ENCODE results near the gene GPC2. TPM values are rescaled to one million over a fixed set of nuclear protein-coding genes. Genes with fewer than 3 reads are reported as not detected.
"Not testable (repeated sequence)": the region's sequence is repeated elsewhere in the genome, so short reads cannot be mapped to it uniquely, and the experiment has no call there.

Gene GPC2
- total and polyA plus RNA-seq, 5 donors from 2014 or later, result 0.16 to 7.0 (median 0.25) TPM; not detected in 1

GRCh38 chr7:100198266-100198665 lies 21.1 kb upstream of the GPC2 start:
- H3K27me3 ChIP-seq (ENCODE audit: control insufficient read depth, insufficient read depth, low read length), result no peaks in the 10 kb centered on the region
- H3K36me3 ChIP-seq (ENCODE audit: control insufficient read depth, insufficient read depth, low read length), result no peaks in the 10 kb centered on the region
- no peak overlapping the region for H3K27ac Mint-ChIP-seq
- no peak overlapping the region for H3K4me3 ChIP-seq (ENCODE audit: low read depth, low read length)
- no peaks in the 10 kb centered on the region for H3K9me3 Mint-ChIP-seq
- no peaks in the 10 kb centered on the region for H3K9me3 ChIP-seq (ENCODE audit: control insufficient read depth in 2 of 2, low read length in 2 of 2)
- H3K27ac ChIP-seq (ENCODE audit: insufficient read depth, low read length, poor library complexity, severe bottlenecking), result no peak overlapping the region
- peaks cover 0 to 2% (median 0%) of the 10 kb centered on the region in 4 donors for H3K4me1 Mint-ChIP-seq
- H3K4me1 ChIP-seq (ENCODE audit: control insufficient read depth, insufficient read depth, low read length, poor library complexity, severe bottlenecking), result no peaks in the 10 kb centered on the region
- ATAC-seq (ENCODE audit: low read depth in 2 of 2) (no peak), DNase-seq (no peak)
- no peak overlapping the region for H3K4me3 Mint-ChIP-seq
- H3K27me3 Mint-ChIP-seq, result peaks cover 12% of the 10 kb centered on the region
- peaks cover 15% of the 10 kb centered on the region for H3K36me3 Mint-ChIP-seq

DNA sequence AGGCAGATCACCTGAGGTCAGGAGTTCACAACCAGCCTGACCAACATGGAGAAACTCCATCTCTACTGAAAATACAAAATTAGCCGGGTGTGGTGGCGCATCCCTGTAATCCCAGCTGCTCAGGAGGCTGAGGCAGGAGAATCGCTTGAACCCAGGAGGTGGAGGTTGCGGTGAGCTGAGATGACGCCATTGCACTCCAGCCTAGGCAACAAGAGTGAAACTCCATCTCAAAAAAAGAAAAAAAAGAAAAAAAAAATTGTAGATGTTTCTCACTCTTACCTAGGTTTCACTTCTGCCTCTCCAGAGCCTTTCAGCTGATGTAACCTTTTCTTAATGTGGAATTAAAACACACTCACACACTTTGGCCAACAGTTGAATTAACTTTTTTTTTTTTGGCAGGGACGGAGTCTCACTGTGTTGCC lies 18.7 kb upstream of the GPC2 start:
- not testable (repeated sequence) for H3K4me3 Mint-ChIP-seq; H3K9me3 ChIP-seq (ENCODE audit: control insufficient read depth in 2 of 2, low read length in 2 of 2); ATAC-seq (ENCODE audit: low read depth in 2 of 2); H3K4me1 ChIP-seq (ENCODE audit: control insufficient read depth, insufficient read depth, low read length, poor library complexity, severe bottlenecking); H3K27me3 ChIP-seq (ENCODE audit: control insufficient read depth, insufficient read depth, low read length); H3K4me3 ChIP-seq (ENCODE audit: low read depth, low read length); H3K27ac Mint-ChIP-seq; DNase-seq; H3K27ac ChIP-seq (ENCODE audit: insufficient read depth, low read length, poor library complexity, severe bottlenecking); H3K9me3 Mint-ChIP-seq; H3K36me3 ChIP-seq (ENCODE audit: control insufficient read depth, insufficient read depth, low read length)
- H3K4me1 Mint-ChIP-seq, result peaks cover 0 to 14% (median 3%) of the 10 kb centered on the region in 4 donors
- H3K27me3 Mint-ChIP-seq, result peaks cover 11% of the 10 kb centered on the region
- H3K36me3 Mint-ChIP-seq, result peaks cover 11% of the 10 kb centered on the region

DNA sequence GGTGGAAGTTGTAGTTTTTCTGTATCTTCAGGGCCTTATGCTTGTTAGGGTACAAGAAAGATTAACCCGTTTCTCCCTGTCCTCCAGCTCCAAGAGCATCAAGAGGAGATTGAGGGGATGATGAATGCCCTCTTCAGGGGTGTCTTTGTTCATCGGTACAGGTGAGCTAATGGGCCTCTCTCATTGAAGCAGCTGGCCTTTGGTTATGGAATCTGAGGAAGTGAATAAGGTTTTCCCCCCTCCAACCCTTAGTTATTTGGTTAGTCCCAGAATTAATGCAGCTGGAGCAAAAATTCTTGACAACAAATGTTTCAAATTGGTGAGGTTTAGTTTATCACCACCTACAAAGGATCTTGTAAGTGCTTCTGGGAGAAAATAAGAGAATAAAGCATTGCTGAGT lies 18.0 kb upstream of the GPC2 start:
- Mint-ChIP-seq H3K4me3 (no peak overlapping the region), H3K9me3 (no peaks in the 10 kb centered on the region), H3K27me3 (peaks cover 8% of the 10 kb centered on the region), H3K36me3 (peaks cover 11% of the 10 kb centered on the region), H3K4me1 (peaks cover under 1 to 18% (median 8%) of the 10 kb centered on the region in 4 donors), H3K27ac (no peak overlapping the region)
- DNase-seq, result no peak
- Histone ChIP-seq H3K4me1 (ENCODE audit: control insufficient read depth, insufficient read depth, low read length, poor library complexity, severe bottlenecking) (no peaks in the 10 kb centered on the region), H3K36me3 (ENCODE audit: control insufficient read depth, insufficient read depth, low read length) (no peaks in the 10 kb centered on the region), H3K4me3 (ENCODE audit: low read depth, low read length) (no peak overlapping the region), H3K27ac (ENCODE audit: insufficient read depth, low read length, poor library complexity, severe bottlenecking) (no peak overlapping the region), H3K9me3 (ENCODE audit: control insufficient read depth in 2 of 2, low read length in 2 of 2) (no peaks in the 10 kb centered on the region), H3K27me3 (ENCODE audit: control insufficient read depth, insufficient read depth, low read length) (no peaks in the 10 kb centered on the region)
- no peak for ATAC-seq (ENCODE audit: low read depth in 2 of 2)

GRCh38 chr7:100192969-100193368 lies 15.8 kb upstream of the GPC2 start:
- H3K9me3 ChIP-seq (ENCODE audit: control insufficient read depth in 2 of 2, low read length in 2 of 2), result no peaks in the 10 kb centered on the region
- ATAC-seq (ENCODE audit: low read depth in 2 of 2), result no peak
- no peaks in the 10 kb centered on the region for H3K4me1 ChIP-seq (ENCODE audit: control insufficient read depth, insufficient read depth, low read length, poor library complexity, severe bottlenecking)
- H3K27me3 ChIP-seq (ENCODE audit: control insufficient read depth, insufficient read depth, low read length), result no peaks in the 10 kb centered on the region
- DNase-seq, result no peak
- H3K36me3 ChIP-seq (ENCODE audit: control insufficient read depth, insufficient read depth, low read length), result no peaks in the 10 kb centered on the region
- Mint-ChIP-seq H3K4me1 (peaks cover 6 to 25% (median 11%) of the 10 kb centered on the region in 4 donors), H3K9me3 (no peaks in the 10 kb centered on the region), H3K4me3 (no peak overlapping the region), H3K36me3 (peaks cover 4% of the 10 kb centered on the region), H3K27me3 (peaks cover 4% of the 10 kb centered on the region), H3K27ac (peak overlapping the region in 2 of 3 donors; percentile 27 to 71)
- no peak overlapping the region for H3K27ac ChIP-seq (ENCODE audit: insufficient read depth, low read length, poor library complexity, severe bottlenecking)
- no peak overlapping the region for H3K4me3 ChIP-seq (ENCODE audit: low read depth, low read length)

DNA sequence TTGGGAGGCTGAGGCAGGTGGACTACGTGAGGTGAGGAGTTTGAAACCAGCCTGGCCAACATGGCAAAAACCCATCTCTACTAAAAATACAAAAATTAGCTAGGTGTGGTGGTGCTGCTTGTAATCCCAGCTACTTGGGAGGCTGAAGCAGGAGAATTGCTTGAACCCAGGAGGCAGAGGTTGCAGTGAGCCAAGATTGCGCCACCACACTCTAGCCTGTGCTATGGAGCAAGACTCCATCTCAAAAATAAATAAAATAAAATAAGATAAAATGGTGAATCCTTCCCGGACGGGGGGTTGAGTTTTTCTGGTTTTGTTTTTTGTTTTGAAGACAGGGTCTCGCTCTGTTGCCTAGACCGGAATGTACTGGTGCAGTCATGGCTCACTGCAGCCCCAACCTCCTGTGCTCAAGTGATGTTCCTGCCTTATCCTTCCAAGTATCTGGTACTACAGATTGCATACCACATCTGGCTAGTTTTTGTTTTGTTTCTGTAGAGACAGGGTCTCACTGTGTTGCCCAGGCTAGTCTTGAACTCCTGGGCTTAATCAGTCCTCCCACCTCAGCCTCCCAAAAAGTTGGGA lies 15.2 kb upstream of the GPC2 start:
- not testable (repeated sequence) for H3K4me3 Mint-ChIP-seq, H3K27me3 Mint-ChIP-seq
- H3K4me1 Mint-ChIP-seq, result peaks cover 6 to 25% (median 11%) of the 10 kb centered on the region in 4 donors

GRCh38 chr7:100191775-100192174 lies 14.6 kb upstream of the GPC2 start:
- Mint-ChIP-seq H3K27ac (no peak overlapping the region), H3K27me3 (no peaks in the 10 kb centered on the region), H3K36me3 (no peaks in the 10 kb centered on the region), H3K4me3 (no peak overlapping the region), H3K9me3 (no peaks in the 10 kb centered on the region), H3K4me1 (peaks cover 6 to 25% (median 10%) of the 10 kb centered on the region in 4 donors)
- Histone ChIP-seq H3K4me1 (ENCODE audit: control insufficient read depth, insufficient read depth, low read length, poor library complexity, severe bottlenecking) (no peaks in the 10 kb centered on the region), H3K9me3 (ENCODE audit: control insufficient read depth in 2 of 2, low read length in 2 of 2) (no peaks in the 10 kb centered on the region), H3K27me3 (ENCODE audit: control insufficient read depth, insufficient read depth, low read length) (no peaks in the 10 kb centered on the region), H3K4me3 (ENCODE audit: low read depth, low read length) (no peak overlapping the region), H3K27ac (ENCODE audit: insufficient read depth, low read length, poor library complexity, severe bottlenecking) (no peak overlapping the region), H3K36me3 (ENCODE audit: control insufficient read depth, insufficient read depth, low read length) (no peaks in the 10 kb centered on the region)
- no peak for ATAC-seq (ENCODE audit: low read depth in 2 of 2)
- no peak for DNase-seq

More for the DNA sequence above, 15.2 kb upstream of the GPC2 start:
- not testable (repeated sequence) for H3K4me3 ChIP-seq (ENCODE audit: low read depth, low read length); H3K36me3 Mint-ChIP-seq; H3K9me3 Mint-ChIP-seq; H3K27me3 ChIP-seq (ENCODE audit: control insufficient read depth, insufficient read depth, low read length); H3K36me3 ChIP-seq (ENCODE audit: control insufficient read depth, insufficient read depth, low read length); H3K27ac ChIP-seq (ENCODE audit: insufficient read depth, low read length, poor library complexity, severe bottlenecking); DNase-seq; H3K4me1 ChIP-seq (ENCODE audit: control insufficient read depth, insufficient read depth, low read length, poor library complexity, severe bottlenecking); ATAC-seq (ENCODE audit: low read depth in 2 of 2); H3K9me3 ChIP-seq (ENCODE audit: control insufficient read depth in 2 of 2, low read length in 2 of 2)
- H3K27ac Mint-ChIP-seq, result peak overlapping the region in 1 of 3 donors; percentile 71

- H3K27me3 Mint-ChIP-seq, result no peaks in the 10 kb centered on the region
- H3K4me1 Mint-ChIP-seq, result peaks cover 9 to 25% (median 10%) of the 10 kb centered on the region in 4 donors
- H3K4me1 ChIP-seq (ENCODE audit: control insufficient read depth, insufficient read depth, low read length, poor library complexity, severe bottlenecking), result no peaks in the 10 kb centered on the region
- peak in 2 of 3 donors; percentile 67 to 77 for DNase-seq
- H3K4me3 Mint-ChIP-seq, result no peak overlapping the region
- H3K27ac Mint-ChIP-seq, result peak overlapping the region; percentile 45 to 84 (median 83)
- H3K9me3 Mint-ChIP-seq, result no peaks in the 10 kb centered on the region
- H3K36me3 Mint-ChIP-seq, result no peaks in the 10 kb centered on the region
- peak; percentile 83 to 87 for ATAC-seq (ENCODE audit: low read depth in 2 of 2)
- no peak overlapping the region for H3K27ac ChIP-seq (ENCODE audit: insufficient read depth, low read length, poor library complexity, severe bottlenecking)
- H3K4me3 ChIP-seq (ENCODE audit: low read depth, low read length), result no peak overlapping the region
- no peaks in the 10 kb centered on the region for H3K27me3 ChIP-seq (ENCODE audit: control insufficient read depth, insufficient read depth, low read length)
- H3K36me3 ChIP-seq (ENCODE audit: control insufficient read depth, insufficient read depth, low read length), result no peaks in the 10 kb centered on the region
- no peaks in the 10 kb centered on the region for H3K9me3 ChIP-seq (ENCODE audit: control insufficient read depth in 2 of 2, low read length in 2 of 2)
These were observed 13.0 kb upstream of the GPC2 start for GRCh38 chr7:100190048-100190711.

GRCh38 chr7:100189061-100189460 lies 11.9 kb upstream of the GPC2 start:
- Mint-ChIP-seq H3K4me3 (no peak overlapping the region), H3K36me3 (no peaks in the 10 kb centered on the region), H3K27ac (peak overlapping the region in 1 of 3 donors; percentile 84), H3K9me3 (no peaks in the 10 kb centered on the region), H3K4me1 (peaks cover 9 to 25% (median 10%) of the 10 kb centered on the region in 4 donors), H3K27me3 (no peaks in the 10 kb centered on the region)
- no peaks in the 10 kb centered on the region for H3K27me3 ChIP-seq (ENCODE audit: control insufficient read depth, insufficient read depth, low read length)
- no peaks in the 10 kb centered on the region for H3K9me3 ChIP-seq (ENCODE audit: control insufficient read depth in 2 of 2, low read length in 2 of 2)
- H3K4me3 ChIP-seq (ENCODE audit: low read depth, low read length), result no peak overlapping the region
- no peaks in the 10 kb centered on the region for H3K4me1 ChIP-seq (ENCODE audit: control insufficient read depth, insufficient read depth, low read length, poor library complexity, severe bottlenecking)
- ATAC-seq (ENCODE audit: low read depth in 2 of 2) (no peak), DNase-seq (no peak)
- H3K36me3 ChIP-seq (ENCODE audit: control insufficient read depth, insufficient read depth, low read length), result no peaks in the 10 kb centered on the region
- no peak overlapping the region for H3K27ac ChIP-seq (ENCODE audit: insufficient read depth, low read length, poor library complexity, severe bottlenecking)
